Measurements from ENCODE around the gene CDC42EP1. TPM values are rescaled to one million over a fixed set of nuclear protein-coding genes. Genes with fewer than 3 reads are reported as not detected.
A peak's percentile ranks its signal among the peaks of the same experiment; 100 is the strongest.

CDC42EP1 gene
- total RNA-seq, 6 experiments from 2014 or later: 29.2 to 117 (median 68.0) TPM

DNA sequence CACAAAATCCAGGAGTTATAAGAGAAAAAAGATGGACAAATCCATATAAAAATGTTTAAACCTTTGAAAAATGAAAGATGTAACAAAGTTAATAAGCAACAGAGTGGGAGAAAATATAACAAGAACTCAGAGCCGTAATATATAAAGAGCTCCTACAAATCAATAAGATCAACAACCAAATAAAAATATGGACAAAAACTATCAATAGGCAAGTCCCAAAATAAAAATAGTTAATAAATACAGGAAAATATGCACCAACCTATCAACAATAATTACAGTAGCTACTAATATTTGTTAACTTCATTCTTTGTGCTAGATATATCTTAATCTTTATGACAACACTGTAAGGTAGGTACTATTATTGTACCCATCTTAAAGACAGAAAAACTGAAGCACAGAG, 43.8 kb upstream of the CDC42EP1 start:
- no peak for DNase-seq
- TF ChIP-seq POLR2A (IDR thresholded peaks at IDR 0.05): no peak
- TF ChIP-seq, protein P1, sequence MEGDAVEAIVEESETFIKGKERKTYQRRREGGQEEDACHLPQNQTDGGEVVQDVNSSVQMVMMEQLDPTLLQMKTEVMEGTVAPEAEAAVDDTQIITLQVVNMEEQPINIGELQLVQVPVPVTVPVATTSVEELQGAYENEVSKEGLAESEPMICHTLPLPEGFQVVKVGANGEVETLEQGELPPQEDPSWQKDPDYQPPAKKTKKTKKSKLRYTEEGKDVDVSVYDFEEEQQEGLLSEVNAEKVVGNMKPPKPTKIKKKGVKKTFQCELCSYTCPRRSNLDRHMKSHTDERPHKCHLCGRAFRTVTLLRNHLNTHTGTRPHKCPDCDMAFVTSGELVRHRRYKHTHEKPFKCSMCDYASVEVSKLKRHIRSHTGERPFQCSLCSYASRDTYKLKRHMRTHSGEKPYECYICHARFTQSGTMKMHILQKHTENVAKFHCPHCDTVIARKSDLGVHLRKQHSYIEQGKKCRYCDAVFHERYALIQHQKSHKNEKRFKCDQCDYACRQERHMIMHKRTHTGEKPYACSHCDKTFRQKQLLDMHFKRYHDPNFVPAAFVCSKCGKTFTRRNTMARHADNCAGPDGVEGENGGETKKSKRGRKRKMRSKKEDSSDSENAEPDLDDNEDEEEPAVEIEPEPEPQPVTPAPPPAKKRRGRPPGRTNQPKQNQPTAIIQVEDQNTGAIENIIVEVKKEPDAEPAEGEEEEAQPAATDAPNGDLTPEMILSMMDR (IDR thresholded peaks at IDR 0.05): no peak
- H3K27me3 ChIP-seq: no peaks in the 10 kb centered on the region
- intact Hi-C loops (cut with DNase I): no loop called here
- H3K4me3 ChIP-seq: no peak overlapping the region
- H3K36me3 ChIP-seq: peaks cover 0 to 5% (median 0%) of the 10 kb centered on the region in 4 donors
- WGBS (ENCODE audit: insufficient coverage, low coverage, low lambda C conversion rate, missing lambda C conversion rate): 93% methylated on average over 1 of the region's 1 CpG
- no peaks in the 10 kb centered on the region for H3K9me3 ChIP-seq
- no peak for ATAC-seq
- H3K4me1 ChIP-seq: peaks cover 0 to 9% (median 0%) of the 10 kb centered on the region in 4 donors
- H3K27ac ChIP-seq: no peak overlapping the region

DNA sequence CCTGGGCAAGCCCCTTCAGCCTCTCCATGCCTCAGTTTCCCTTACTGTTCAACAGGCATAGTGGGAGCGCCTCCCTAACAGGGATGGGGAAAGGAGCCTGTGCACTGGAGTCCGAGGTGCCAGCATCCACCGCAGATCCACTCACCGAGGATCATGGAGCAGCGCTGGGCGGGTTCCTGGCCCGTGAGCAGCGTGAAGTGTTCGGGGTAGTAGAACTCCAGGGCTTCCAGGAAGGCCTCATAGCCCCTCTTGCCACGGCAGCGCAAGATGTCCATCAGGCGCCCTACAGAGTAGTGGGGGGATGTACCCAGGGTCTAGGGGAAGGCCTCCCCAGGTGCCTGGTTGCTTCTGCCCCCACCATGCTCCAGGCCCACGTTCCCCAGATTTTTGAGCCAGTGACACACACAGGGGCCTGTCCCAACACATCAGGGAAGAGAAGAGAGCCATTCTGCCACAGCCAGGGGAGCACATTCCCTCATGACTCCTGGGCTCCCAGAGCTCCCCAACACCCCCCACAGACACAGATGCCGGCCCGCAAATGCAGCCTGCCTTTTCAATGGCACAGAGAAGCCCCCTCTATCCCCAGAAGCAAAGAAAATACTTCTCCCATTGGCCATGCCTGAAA, 42.3 kb upstream of the CDC42EP1 start:
- WGBS (ENCODE audit: insufficient coverage, low coverage, low lambda C conversion rate, missing lambda C conversion rate): 88% methylated on average over 6 of the region's 15 CpGs
- no peaks in the 10 kb centered on the region for H3K27me3 ChIP-seq
- TF ChIP-seq, protein P1 (IDR thresholded peaks at IDR 0.05): no peak
- TF ChIP-seq POLR2A (IDR thresholded peaks at IDR 0.05): no peak
- ATAC-seq (no peak), DNase-seq (peak in 1 of 3 donors; percentile 30)
- H3K36me3 ChIP-seq: peaks cover 0 to 5% (median 0%) of the 10 kb centered on the region in 4 donors
- H3K9me3 ChIP-seq: no peaks in the 10 kb centered on the region
- H3K27ac ChIP-seq: no peak overlapping the region
- intact Hi-C loops (cut with DNase I): no loop called here
- H3K4me3 ChIP-seq: peak overlapping the region; percentile 54 to 77 (median 72)
- H3K4me1 ChIP-seq: peaks cover 0 to 5% (median 0%) of the 10 kb centered on the region in 4 donors

DNA sequence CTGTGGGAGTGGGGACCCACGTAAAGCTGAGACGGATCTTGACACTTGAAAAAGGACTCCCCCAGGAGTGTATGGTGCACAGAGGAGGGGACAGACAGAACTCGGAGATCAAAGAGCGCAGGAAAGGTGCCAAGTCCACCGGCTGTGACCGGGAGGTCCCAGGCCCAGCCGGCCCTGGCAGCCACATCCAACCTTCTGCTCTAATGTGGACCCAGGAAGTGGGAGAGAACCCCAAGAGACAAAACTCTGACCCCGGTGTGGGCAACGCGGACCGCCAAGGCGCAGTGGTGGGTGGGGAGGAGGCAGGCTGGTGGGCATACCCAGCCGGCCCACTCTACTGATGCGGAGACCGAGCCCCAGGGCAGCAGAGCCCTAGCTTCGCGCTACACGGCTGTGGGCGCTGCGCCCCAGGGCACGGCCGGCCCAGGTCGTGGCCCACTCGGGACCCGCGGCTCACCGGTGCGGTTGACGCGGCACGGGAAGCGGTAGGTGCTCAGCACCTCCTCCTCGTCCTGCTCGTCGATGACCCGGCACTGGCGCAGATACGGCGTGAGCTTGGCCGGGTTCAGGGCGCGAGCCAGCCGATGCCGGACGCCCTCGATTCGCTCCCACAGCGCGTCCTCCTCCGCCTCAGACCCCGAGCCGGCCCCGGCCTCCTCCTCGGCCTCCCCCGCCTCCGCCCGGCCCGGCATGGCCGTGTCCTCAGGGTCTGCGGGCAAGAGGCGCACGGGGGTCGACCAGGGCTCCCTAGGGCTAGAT, 41.6 kb upstream of the CDC42EP1 start:
- peaks cover 0 to 5% (median 0%) of the 10 kb centered on the region in 4 donors for H3K36me3 ChIP-seq
- intact Hi-C loops (cut with DNase I): no loop called here
- peaks cover 0 to 4% (median 0%) of the 10 kb centered on the region in 4 donors for H3K4me1 ChIP-seq
- H3K9me3 ChIP-seq: no peaks in the 10 kb centered on the region
- TF ChIP-seq POLR2A (IDR thresholded peaks at IDR 0.05): no peak
- TF ChIP-seq, protein P1 (IDR thresholded peaks at IDR 0.05): no peak
- H3K27ac ChIP-seq: peak overlapping the region in 2 of 3 donors; percentile 19 to 62
- DNase-seq: peak in 2 of 3 donors; percentile 59 to 69
- 6% methylated on average over 16 of the region's 63 CpGs for WGBS (ENCODE audit: insufficient coverage, low coverage, low lambda C conversion rate, missing lambda C conversion rate)
- no peaks in the 10 kb centered on the region for H3K27me3 ChIP-seq
- ATAC-seq: peak; percentile 51 to 64 (median 58)
- H3K4me3 ChIP-seq: peak overlapping the region; percentile 54 to 77 (median 72)

DNA sequence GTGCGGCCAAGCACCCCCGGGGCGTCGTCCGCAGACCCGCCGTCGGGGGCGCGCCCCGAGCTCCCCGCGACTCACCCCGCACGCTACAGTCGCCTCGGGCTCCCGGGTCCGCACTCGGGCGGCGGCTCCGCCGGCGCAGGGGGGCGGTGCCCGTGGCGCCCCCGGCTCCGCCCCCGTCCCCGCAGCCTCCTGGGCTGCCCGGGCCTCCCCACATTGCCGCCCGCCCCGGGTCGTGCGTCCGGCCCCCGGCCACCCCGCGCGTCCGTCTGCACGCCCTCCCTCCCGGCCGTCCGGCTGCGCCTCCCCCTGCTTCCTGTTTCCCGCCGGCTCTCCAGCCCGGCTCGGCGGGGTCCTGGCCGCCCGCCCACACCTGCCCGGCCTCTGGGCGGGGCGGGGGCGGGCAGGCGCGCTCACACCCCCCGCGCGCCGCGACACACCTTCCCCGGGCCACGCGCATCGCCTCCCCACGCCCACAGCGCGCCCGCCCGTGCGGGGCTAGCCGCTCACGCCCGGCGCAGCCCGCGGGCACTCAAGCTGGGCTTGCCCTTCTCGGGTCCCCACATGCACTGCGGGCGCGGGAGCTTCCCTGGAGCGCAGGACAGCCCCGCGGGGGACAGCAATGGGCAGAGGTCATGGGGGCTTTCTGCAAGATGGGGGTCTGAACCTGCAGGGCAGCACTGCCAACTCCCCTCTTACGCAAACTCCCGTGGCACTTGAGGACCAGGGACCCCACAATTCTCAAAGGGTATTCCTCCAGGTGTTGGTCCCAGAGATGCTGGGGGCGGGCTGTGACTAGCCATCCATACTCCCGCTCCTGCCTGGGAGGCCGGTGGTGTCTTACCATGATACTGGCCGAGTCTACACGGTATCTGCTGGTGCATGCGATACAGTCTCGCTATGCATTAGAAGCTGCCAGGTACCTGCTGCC, 40.7 kb upstream of the CDC42EP1 start, which contains the start of gene CARD10:
Gene CARD10, minus strand, starts transcription at position 148 of the 928 bp plus-strand sequence. CDS start 215 bp downstream, outside the sequence.
- Histone ChIP-seq H3K27ac (peak within 1 kb of the TSS in 2 of 3 donors; percentile 19 to 62), H3K4me3 (peak within 1 kb of the TSS; percentile 54 to 77 (median 72)), H3K36me3 (peaks cover 0 to 5% (median 0%) of the 10 kb centered on the region in 4 donors), H3K27me3 (no peaks in the 10 kb centered on the region), H3K9me3 (no peaks in the 10 kb centered on the region), H3K4me1 (peaks cover 0 to 4% (median 0%) of the 10 kb centered on the region in 4 donors)
- peak; percentile 55 for TF ChIP-seq POLR2A (IDR thresholded peaks at IDR 0.05)
- TF ChIP-seq, protein P1 (IDR thresholded peaks at IDR 0.05): no peak
- ATAC-seq (peak; percentile 59 to 72 (median 67)), DNase-seq (peak in 2 of 3 donors; percentile 69 to 79)
- intact Hi-C loops (cut with DNase I): no loop called here
- 40% methylated on average over 2 of the region's 99 CpGs for WGBS (ENCODE audit: insufficient coverage, low coverage, low lambda C conversion rate, missing lambda C conversion rate)
